ENCODE results near the gene USP6.

DNA sequence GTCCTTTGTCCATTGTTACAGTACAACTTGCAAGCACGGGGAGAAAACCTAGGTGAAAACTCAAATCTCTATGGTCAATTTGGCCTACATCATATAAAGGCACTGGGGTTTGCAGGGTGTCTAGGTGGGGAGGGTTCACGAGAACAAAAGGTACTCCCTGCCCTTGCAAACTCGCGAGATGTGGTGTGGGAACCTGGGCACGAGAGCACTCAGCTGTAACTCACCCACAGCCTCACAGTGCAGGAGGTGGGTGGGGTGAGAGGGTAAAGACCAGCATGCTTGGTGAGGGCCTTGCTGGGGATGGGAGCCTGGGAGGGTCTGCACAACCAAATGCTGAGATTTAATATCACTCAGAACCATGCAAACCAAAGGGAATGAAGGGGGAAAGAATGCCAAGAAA is 94.3 kb downstream of the USP6 start:
- TF ChIP-seq, protein P1, sequence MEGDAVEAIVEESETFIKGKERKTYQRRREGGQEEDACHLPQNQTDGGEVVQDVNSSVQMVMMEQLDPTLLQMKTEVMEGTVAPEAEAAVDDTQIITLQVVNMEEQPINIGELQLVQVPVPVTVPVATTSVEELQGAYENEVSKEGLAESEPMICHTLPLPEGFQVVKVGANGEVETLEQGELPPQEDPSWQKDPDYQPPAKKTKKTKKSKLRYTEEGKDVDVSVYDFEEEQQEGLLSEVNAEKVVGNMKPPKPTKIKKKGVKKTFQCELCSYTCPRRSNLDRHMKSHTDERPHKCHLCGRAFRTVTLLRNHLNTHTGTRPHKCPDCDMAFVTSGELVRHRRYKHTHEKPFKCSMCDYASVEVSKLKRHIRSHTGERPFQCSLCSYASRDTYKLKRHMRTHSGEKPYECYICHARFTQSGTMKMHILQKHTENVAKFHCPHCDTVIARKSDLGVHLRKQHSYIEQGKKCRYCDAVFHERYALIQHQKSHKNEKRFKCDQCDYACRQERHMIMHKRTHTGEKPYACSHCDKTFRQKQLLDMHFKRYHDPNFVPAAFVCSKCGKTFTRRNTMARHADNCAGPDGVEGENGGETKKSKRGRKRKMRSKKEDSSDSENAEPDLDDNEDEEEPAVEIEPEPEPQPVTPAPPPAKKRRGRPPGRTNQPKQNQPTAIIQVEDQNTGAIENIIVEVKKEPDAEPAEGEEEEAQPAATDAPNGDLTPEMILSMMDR (IDR thresholded peaks at IDR 0.05): no peak
- no peak for TF ChIP-seq POLR2A (IDR thresholded peaks at IDR 0.05)

Measured in upper lobe of left lung (tissue), 4 donors.